HepG2 (cell line): ENCODE data around the gene ARHGAP45. TPM values are rescaled to one million over a fixed set of nuclear protein-coding genes. Genes with fewer than 3 reads are reported as not detected.
A peak's percentile ranks its signal among the peaks of the same experiment; 100 is the strongest.

Source experiments
- HNRNPLL ChIP-seq: fragments of 200-400 bp; formaldehyde crosslinking; IDR thresholded peaks from 2 replicates; pipeline ENCODE4 v1.6.1; 2017; ENCODE audit warnings: mild to moderate bottlenecking, low read depth, low read length; ENCODE audit not compliant: poor library complexity, severe bottlenecking
- KLF12 ChIP-seq: sonication (generic); formaldehyde crosslinking; IDR thresholded peaks from 2 replicates; pipeline ENCODE4 v1.4.0; 2020; ENCODE audit warnings: missing genetic modification reagents, borderline replicate concordance
- LCORL ChIP-seq, 2 experiments: fragments of 450-650 bp in 1 of 2; sonication (generic) in 1 of 2; formaldehyde crosslinking in 1 of 2; IDR thresholded peaks; 2 replicates each; pipeline versions ENCODE4 v1.5.0 to v1.6.1; 2017 to 2020; ENCODE audit warnings: antibody characterized with exemption in 1 of 2, missing genetic modification reagents in 1 of 2
- MIER2 ChIP-seq: IDR thresholded peaks from 2 replicates; pipeline ENCODE4 v1.6.1; 2016; ENCODE audit warnings: missing biosample characterization, missing genetic modification reagents
- PLRG1 ChIP-seq: fragments of 450-650 bp; conservative IDR thresholded peaks from 2 replicates; pipeline ENCODE4 v1.6.1; 2016
- RCOR2 ChIP-seq: IDR thresholded peaks from 2 replicates; pipeline ENCODE4 v1.6.1; 2016; ENCODE audit warnings: missing biosample characterization, missing genetic modification reagents
- TARDBP ChIP-seq: sonication (generic); formaldehyde crosslinking; IDR thresholded peaks from 2 replicates; pipeline ENCODE4 v1.8.0; 2022; ENCODE audit warnings: mild to moderate bottlenecking, missing genetic modification reagents
- TBP ChIP-seq: sonication (generic); formaldehyde crosslinking; IDR thresholded peaks from 2 replicates; pipeline ENCODE4 v1.5.0; 2020; ENCODE audit warnings: missing genetic modification reagents
- TEAD3 ChIP-seq: optimal IDR thresholded peaks from 2 replicates; pipeline ENCODE3; 2016; ENCODE audit warnings: borderline replicate concordance
- ZFP90 ChIP-seq: sonication (generic); formaldehyde crosslinking; IDR thresholded peaks from 2 replicates; pipeline ENCODE4 v1.8.0; 2022; ENCODE audit warnings: missing genetic modification reagents, mild to moderate bottlenecking, inconsistent platforms, borderline replicate concordance
- ZIK1 ChIP-seq: sonication (generic); formaldehyde crosslinking; IDR thresholded peaks from 2 replicates; pipeline ENCODE4 v1.5.0; 2020; ENCODE audit warnings: mild to moderate bottlenecking, low read depth, missing genetic modification reagents, borderline replicate concordance
- ZNF121 ChIP-seq: sonication (generic); formaldehyde crosslinking; IDR thresholded peaks from 2 replicates; pipeline ENCODE4 v1.5.0; 2020; ENCODE audit warnings: mild to moderate bottlenecking, missing genetic modification reagents
- ZNF3 ChIP-seq: IDR thresholded peaks from 2 replicates; pipeline ENCODE4 v1.7.0; 2017; ENCODE audit warnings: inconsistent platforms
- ZNF501 ChIP-seq: sonication (generic); formaldehyde crosslinking; IDR thresholded peaks from 2 replicates; pipeline ENCODE4 v1.5.1; 2020; ENCODE audit warnings: mild to moderate bottlenecking, moderate library complexity, missing genetic modification reagents
- ZNF558 ChIP-seq: sonication (generic); formaldehyde crosslinking; IDR thresholded peaks from 2 replicates; pipeline ENCODE4 v1.9.0; 2022; ENCODE audit warnings: mild to moderate bottlenecking, missing genetic modification reagents, borderline replicate concordance
- ZNF777 ChIP-seq: sonication (generic); formaldehyde crosslinking; IDR thresholded peaks from 2 replicates; pipeline ENCODE4 v1.4.0; 2020; ENCODE audit warnings: missing genetic modification reagents
- polyA plus RNA-seq, 8 experiments: library from polyadenylated mRNA; depleted of rRNA in 3 of 8; stranded (reverse) in 7 of 8; unstranded in 1 of 8; fragments of >200 nt; fragmentation: Illumina TruSeq in 4 of 8; extraction: Trizol in 4 of 8; gene quantifications; 2 replicates each; pipeline versions ENCODE4 v1.2.1 to v1.2.3, GENCODE V29; 2011 to 2016; ENCODE audit warnings: low read depth in 4 of 8, missing spikeins in 1 of 8, mixed read lengths in 1 of 8; ENCODE audit not compliant: insufficient read depth in 1 of 8
- total RNA-seq, 5 experiments: library from RNA; depleted of rRNA; stranded (reverse); fragments of >200 nt; fragmentation: Illumina TruSeq; extraction: Trizol; gene quantifications; 2 replicates each; pipeline ENCODE4 v1.2.3, GENCODE V29; 2016; ENCODE audit warnings: low read depth in 1 of 5
- TF ChIP-seq, protein P1 (sequence below): sonication (generic); formaldehyde crosslinking; IDR thresholded peaks from 2 replicates; pipeline ENCODE4; 2020; ENCODE audit warnings: missing genetic modification reagents, mild to moderate bottlenecking, borderline replicate concordance
- TF ChIP-seq, protein P2 (sequence below), 2 experiments: sonication (generic) in 1 of 2; formaldehyde crosslinking in 1 of 2; IDR thresholded peaks; 2 replicates each; pipeline versions ENCODE4 v1.4.0 to v1.6.1; 2018 to 2020; ENCODE audit warnings: missing genetic modification reagents in 2 of 2, borderline replicate concordance in 1 of 2, low read depth in 1 of 2, mild to moderate bottlenecking in 1 of 2, missing biosample characterization in 1 of 2
- TF ChIP-seq, protein P3 (sequence below): sonication (generic); formaldehyde crosslinking; IDR thresholded peaks from 2 replicates; pipeline ENCODE4 v1.5.1; 2020; ENCODE audit warnings: mild to moderate bottlenecking, moderate library complexity, missing genetic modification reagents
- TF ChIP-seq, protein P4 (sequence below): IDR thresholded peaks from 2 replicates; pipeline ENCODE4 v1.6.1; 2016; ENCODE audit warnings: mild to moderate bottlenecking, missing biosample characterization, missing genetic modification reagents
- TF ChIP-seq, protein P5 (sequence below): sonication (generic); formaldehyde crosslinking; IDR thresholded peaks from 2 replicates; pipeline ENCODE4 v1.4.0; 2020; ENCODE audit warnings: mild to moderate bottlenecking, missing genetic modification reagents

The ARHGAP45 gene
- total and polyA plus RNA-seq, 2 of the 13 experiments (the other 11 are each of a cell fraction or from before 2014, with no cell fraction given), result 0.84 to 32.0 TPM

DNA sequence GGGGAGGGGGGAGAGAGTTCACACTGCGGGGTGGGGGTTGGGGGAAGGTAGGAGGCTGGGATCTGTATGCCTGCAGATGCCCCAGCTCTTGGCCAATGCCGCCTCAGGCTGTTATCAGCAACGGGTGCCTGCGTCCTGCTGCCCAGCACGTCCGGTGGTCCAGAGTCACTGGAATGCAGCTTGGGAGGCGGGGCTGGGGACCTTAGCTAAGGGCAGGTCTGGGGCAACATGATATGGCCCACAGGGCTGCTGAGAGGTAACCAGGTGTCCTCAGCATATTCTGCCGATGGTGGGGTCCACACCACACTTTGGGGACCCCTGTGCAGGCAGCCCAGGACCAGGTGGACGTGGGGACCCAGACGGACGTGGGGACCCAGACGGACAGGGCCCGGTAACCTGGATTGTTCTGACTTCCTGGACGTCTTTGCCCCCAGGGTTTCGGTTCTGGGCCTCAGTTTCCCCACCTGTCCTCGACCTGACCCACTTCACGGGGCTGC lies 668 bp upstream of the ARHGAP45 start (continued):
- TF ChIP-seq, protein P1, sequence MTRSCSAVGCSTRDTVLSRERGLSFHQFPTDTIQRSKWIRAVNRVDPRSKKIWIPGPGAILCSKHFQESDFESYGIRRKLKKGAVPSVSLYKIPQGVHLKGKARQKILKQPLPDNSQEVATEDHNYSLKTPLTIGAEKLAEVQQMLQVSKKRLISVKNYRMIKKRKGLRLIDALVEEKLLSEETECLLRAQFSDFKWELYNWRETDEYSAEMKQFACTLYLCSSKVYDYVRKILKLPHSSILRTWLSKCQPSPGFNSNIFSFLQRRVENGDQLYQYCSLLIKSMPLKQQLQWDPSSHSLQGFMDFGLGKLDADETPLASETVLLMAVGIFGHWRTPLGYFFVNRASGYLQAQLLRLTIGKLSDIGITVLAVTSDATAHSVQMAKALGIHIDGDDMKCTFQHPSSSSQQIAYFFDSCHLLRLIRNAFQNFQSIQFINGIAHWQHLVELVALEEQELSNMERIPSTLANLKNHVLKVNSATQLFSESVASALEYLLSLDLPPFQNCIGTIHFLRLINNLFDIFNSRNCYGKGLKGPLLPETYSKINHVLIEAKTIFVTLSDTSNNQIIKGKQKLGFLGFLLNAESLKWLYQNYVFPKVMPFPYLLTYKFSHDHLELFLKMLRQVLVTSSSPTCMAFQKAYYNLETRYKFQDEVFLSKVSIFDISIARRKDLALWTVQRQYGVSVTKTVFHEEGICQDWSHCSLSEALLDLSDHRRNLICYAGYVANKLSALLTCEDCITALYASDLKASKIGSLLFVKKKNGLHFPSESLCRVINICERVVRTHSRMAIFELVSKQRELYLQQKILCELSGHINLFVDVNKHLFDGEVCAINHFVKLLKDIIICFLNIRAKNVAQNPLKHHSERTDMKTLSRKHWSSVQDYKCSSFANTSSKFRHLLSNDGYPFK (CRISPR knock-in tag), result peak; percentile 47
- TF ChIP-seq, protein P2, sequence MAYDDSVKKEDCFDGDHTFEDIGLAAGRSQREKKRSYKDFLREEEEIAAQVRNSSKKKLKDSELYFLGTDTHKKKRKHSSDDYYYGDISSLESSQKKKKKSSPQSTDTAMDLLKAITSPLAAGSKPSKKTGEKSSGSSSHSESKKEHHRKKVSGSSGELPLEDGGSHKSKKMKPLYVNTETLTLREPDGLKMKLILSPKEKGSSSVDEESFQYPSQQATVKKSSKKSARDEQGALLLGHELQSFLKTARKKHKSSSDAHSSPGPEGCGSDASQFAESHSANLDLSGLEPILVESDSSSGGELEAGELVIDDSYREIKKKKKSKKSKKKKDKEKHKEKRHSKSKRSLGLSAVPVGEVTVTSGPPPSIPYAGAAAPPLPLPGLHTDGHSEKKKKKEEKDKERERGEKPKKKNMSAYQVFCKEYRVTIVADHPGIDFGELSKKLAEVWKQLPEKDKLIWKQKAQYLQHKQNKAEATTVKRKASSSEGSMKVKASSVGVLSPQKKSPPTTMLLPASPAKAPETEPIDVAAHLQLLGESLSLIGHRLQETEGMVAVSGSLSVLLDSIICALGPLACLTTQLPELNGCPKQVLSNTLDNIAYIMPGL (CRISPR knock-in tag; IDR thresholded peaks at IDR 0.05; ENCODE audit: borderline replicate concordance in 1 of 2, low read depth in 1 of 2), result 0 out of 4 replicates have a peak, but pooled peaks of 1 of the 2 experiments have one; percentile 44
- TF ChIP-seq ZFP90 (CRISPR knock-in tag), result peak; percentile 60; the same call in 1 of the 2 replicates
- 0 out of 2 replicates have a peak, but pooled peaks have one; percentile 44 for TF ChIP-seq ZIK1 (CRISPR knock-in tag)
- TF ChIP-seq TBP, result peak; percentile 78; the same call in 1 of the 2 replicates
- peak; percentile 94 for TF ChIP-seq TEAD3 (CRISPR knock-in tag)
- TF ChIP-seq KLF12 (CRISPR knock-in tag), result peak; percentile 42; the same call in 1 of the 2 replicates
- TF ChIP-seq LCORL (IDR thresholded peaks at IDR 0.05), result no peak
- peak; percentile 90 for TF ChIP-seq LCORL (CRISPR knock-in tag; IDR thresholded peaks at IDR 0.05)
- TF ChIP-seq RCOR2, result no peak
- peak; percentile 8 for TF ChIP-seq HNRNPLL
- TF ChIP-seq MIER2 (CRISPR knock-in tag), result no peak
- peak; percentile 89 for TF ChIP-seq ZNF121
- TF ChIP-seq, protein P3, sequence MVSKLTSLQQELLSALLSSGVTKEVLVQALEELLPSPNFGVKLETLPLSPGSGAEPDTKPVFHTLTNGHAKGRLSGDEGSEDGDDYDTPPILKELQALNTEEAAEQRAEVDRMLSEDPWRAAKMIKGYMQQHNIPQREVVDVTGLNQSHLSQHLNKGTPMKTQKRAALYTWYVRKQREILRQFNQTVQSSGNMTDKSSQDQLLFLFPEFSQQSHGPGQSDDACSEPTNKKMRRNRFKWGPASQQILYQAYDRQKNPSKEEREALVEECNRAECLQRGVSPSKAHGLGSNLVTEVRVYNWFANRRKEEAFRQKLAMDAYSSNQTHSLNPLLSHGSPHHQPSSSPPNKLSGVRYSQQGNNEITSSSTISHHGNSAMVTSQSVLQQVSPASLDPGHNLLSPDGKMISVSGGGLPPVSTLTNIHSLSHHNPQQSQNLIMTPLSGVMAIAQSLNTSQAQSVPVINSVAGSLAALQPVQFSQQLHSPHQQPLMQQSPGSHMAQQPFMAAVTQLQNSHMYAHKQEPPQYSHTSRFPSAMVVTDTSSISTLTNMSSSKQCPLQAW, result peak; percentile 53; the same call in 1 of the 2 replicates
- no peak for TF ChIP-seq ZNF558 (CRISPR knock-in tag)
- 0 out of 2 replicates have a peak, but pooled peaks have one; percentile 20 for TF ChIP-seq ZNF777 (CRISPR knock-in tag)
- TF ChIP-seq PLRG1, result no peak
- TF ChIP-seq, protein P4, sequence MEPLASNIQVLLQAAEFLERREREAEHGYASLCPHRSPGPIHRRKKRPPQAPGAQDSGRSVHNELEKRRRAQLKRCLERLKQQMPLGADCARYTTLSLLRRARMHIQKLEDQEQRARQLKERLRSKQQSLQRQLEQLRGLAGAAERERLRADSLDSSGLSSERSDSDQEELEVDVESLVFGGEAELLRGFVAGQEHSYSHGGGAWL (CRISPR knock-in tag), result 0 out of 2 replicates have a peak, but pooled peaks have one; percentile 14
- peak; percentile 26; the same call in 1 of the 2 replicates for TF ChIP-seq TARDBP
- no peak for TF ChIP-seq ZNF3 (CRISPR knock-in tag)
- TF ChIP-seq, protein P5, sequence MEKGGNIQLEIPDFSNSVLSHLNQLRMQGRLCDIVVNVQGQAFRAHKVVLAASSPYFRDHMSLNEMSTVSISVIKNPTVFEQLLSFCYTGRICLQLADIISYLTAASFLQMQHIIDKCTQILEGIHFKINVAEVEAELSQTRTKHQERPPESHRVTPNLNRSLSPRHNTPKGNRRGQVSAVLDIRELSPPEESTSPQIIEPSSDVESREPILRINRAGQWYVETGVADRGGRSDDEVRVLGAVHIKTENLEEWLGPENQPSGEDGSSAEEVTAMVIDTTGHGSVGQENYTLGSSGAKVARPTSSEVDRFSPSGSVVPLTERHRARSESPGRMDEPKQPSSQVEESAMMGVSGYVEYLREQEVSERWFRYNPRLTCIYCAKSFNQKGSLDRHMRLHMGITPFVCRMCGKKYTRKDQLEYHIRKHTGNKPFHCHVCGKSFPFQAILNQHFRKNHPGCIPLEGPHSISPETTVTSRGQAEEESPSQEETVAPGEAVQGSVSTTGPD (CRISPR knock-in tag), result no peak
- TF ChIP-seq ZNF501, result peak; percentile 58; the same call in 1 of the 2 replicates
